Bronchial epithelial cell (primary cell): ENCODE data around the gene CHTF8. TPM values are rescaled to one million over a fixed set of nuclear protein-coding genes. Genes with fewer than 3 reads are reported as not detected.
"Not testable (repeated sequence)": the region's sequence is repeated elsewhere in the genome, so short reads cannot be mapped to it uniquely, and the experiment has no call there.

Experiments
- DNase-seq: peaks from one replicate; pipeline ENCODE4 v3.0.0-alpha.2; 2010; ENCODE audit warnings: low read depth
- FAIRE-seq: peaks from 2 replicates; lab custom pipeline; 2011; peaks lifted over from hg19 to GRCh38; lab: Jason Lieb, UNC
- H3K27me3 ChIP-seq: 2 replicates; pipeline ENCODE4 v1.5.1; 2011; ENCODE audit warnings: low read length; ENCODE audit not compliant: control insufficient read depth, insufficient read depth
- H3K36me3 ChIP-seq: 2 replicates; pipeline ENCODE4 v1.5.1; 2011; ENCODE audit warnings: low read length; ENCODE audit not compliant: control insufficient read depth, insufficient read depth
- H3K4me3 ChIP-seq: 2 replicates; pipeline ENCODE4 v1.5.1; 2011; ENCODE audit warnings: mild to moderate bottlenecking, low read depth, low read length, control low read depth
- total RNA-seq: library from RNA; depleted of rRNA; stranded (reverse); fragments of >200 nt; gene quantifications from 2 replicates; pipeline ENCODE4 v1.2.1, GENCODE V29; 2014
- TF ChIP-seq, protein P1 (sequence below): IDR thresholded peaks from 2 replicates; pipeline ENCODE4 v1.5.1; 2011; ENCODE audit warnings: mild to moderate bottlenecking, moderate library complexity, low read length, control low read depth, inconsistent platforms; ENCODE audit not compliant: insufficient read depth, severe bottlenecking

Gene CHTF8
- total RNA-seq, 1 donor from 2014 or later = 34.8 TPM

DNA sequence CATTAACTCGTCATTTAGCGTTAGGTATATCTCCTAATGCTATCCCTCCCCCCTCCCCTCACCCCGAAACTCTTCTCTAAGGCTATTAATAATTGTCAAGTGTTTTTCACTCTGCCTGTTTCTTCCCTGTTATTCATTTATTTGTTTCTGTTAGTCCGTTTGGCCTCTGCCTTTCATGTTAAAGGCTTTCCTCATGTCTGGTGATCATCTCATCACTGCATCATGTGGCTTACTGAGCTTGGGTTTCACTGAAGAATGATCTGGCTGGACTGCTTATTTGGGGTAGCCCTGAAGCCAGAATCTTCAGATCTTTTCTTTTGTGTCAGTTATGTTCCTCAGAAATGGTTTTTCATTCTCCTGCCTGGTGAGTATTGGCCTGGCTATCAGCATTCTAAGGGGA lies 9.5 kb upstream of the CHTF8 start:
- peaks cover 15% of the 10 kb centered on the region for H3K36me3 ChIP-seq
- TF ChIP-seq, protein P1, sequence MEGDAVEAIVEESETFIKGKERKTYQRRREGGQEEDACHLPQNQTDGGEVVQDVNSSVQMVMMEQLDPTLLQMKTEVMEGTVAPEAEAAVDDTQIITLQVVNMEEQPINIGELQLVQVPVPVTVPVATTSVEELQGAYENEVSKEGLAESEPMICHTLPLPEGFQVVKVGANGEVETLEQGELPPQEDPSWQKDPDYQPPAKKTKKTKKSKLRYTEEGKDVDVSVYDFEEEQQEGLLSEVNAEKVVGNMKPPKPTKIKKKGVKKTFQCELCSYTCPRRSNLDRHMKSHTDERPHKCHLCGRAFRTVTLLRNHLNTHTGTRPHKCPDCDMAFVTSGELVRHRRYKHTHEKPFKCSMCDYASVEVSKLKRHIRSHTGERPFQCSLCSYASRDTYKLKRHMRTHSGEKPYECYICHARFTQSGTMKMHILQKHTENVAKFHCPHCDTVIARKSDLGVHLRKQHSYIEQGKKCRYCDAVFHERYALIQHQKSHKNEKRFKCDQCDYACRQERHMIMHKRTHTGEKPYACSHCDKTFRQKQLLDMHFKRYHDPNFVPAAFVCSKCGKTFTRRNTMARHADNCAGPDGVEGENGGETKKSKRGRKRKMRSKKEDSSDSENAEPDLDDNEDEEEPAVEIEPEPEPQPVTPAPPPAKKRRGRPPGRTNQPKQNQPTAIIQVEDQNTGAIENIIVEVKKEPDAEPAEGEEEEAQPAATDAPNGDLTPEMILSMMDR = no peak
- FAIRE-seq = no peak
- H3K4me3 ChIP-seq = no peak overlapping the region
- no peaks in the 10 kb centered on the region for H3K27me3 ChIP-seq
- DNase-seq = no peak

GRCh38 chr16:69141014-69141413 lies 8.6 kb upstream of the CHTF8 start:
- FAIRE-seq = no peak
- H3K36me3 ChIP-seq = peaks cover 15% of the 10 kb centered on the region

DNA sequence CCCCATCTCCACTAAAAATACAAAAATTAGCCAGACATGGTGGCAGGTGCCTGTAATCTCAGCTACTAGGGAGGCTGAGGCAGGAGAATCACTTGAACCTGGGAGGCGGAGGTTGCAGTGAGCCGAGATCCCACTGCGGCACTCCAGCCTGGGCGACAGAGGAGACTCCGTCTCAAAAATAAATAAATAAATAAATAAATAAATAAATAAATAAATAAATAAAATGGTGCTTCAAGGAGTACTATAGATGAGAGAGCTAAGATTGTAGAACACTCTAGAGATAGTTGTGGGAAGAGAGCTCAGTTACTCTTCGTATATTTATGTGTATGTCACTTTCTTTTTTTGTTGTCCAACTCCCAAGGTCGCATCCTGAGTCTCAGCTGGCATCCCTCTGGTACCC lies 7.1 kb upstream of the CHTF8 start:
- H3K4me3 ChIP-seq, DNase-seq, H3K27me3 ChIP-seq, FAIRE-seq: not testable (repeated sequence)
- H3K36me3 ChIP-seq = peaks cover 15% of the 10 kb centered on the region

More at GRCh38 chr16:69141014-69141413, 8.6 kb upstream of the CHTF8 start:
- no peaks in the 10 kb centered on the region for H3K27me3 ChIP-seq
- TF ChIP-seq, protein P1 = no peak
- no peak for DNase-seq
- no peak overlapping the region for H3K4me3 ChIP-seq

GRCh38 chr16:69138608-69139007 lies 6.2 kb upstream of the CHTF8 start:
- no peak overlapping the region for H3K4me3 ChIP-seq
- no peak for DNase-seq
- H3K36me3 ChIP-seq = peaks cover 15% of the 10 kb centered on the region
- TF ChIP-seq, protein P1 = no peak
- FAIRE-seq = no peak
- H3K27me3 ChIP-seq = no peaks in the 10 kb centered on the region

DNA sequence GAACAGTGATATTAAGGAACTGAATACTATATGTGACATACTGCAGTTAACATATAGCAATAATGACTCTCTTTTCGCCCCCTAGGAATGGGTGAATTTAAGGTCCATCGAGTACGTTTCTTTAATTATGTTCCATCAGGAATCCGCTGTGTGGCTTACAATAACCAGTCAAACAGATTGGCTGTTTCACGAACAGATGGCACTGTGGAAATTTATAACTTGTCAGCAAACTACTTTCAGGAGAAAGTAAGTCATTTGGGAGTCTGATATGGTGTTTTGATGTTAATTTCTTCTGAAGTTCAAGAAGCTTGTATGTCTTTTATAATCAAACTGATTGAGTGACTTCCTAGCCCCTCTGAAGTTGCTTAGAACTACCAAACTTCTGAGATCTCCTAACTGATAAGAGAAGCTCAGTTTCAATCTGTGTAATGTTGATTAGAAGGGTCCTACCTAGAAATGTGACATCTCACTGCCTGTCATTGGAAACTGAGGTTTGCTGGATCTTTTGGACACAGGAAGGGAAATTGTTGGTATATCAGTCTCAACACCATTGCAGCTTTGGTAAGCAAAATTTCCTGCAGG lies 1.1 kb upstream of the CHTF8 start:
- H3K36me3 ChIP-seq = peaks cover 4% of the 10 kb centered on the region
- no peaks in the 10 kb centered on the region for H3K27me3 ChIP-seq
- TF ChIP-seq, protein P1 = no peak
- FAIRE-seq (no peak), DNase-seq (no peak)
- H3K4me3 ChIP-seq = peak overlapping the region; percentile 97

GRCh38 chr16:69131839-69132423 lies 457 bp downstream of the CHTF8 start:
- Histone ChIP-seq H3K36me3 (peaks cover 1% of the 10 kb centered on the region), H3K4me3 (peak overlapping the region; percentile 97), H3K27me3 (no peaks in the 10 kb centered on the region)
- TF ChIP-seq, protein P1 = no peak
- no peak for FAIRE-seq
- peak; percentile 50 for DNase-seq
